A673 (cell line): ENCODE results near the gene NOL3.

Experiments used
- CTCF ChIP-seq: fragments of 300-800, 200-600 bp; sonication (generic); conservative IDR thresholded peaks from 2 replicates; pipeline ENCODE4 v1.5.1; 2017; ENCODE audit warnings: low read depth, mild to moderate bottlenecking, antibody characterized with exemption, low read length, moderate library complexity, mixed read lengths
- EZH2 ChIP-seq: fragments of 200-600 bp; sonication (generic); IDR thresholded peaks from 2 replicates; pipeline ENCODE4 v1.6.1; 2017; ENCODE audit warnings: borderline replicate concordance, low read depth, mild to moderate bottlenecking, mixed read lengths, antibody characterized with exemption, low read length; ENCODE audit not compliant: poor library complexity, severe bottlenecking

- TF ChIP-seq CTCF (no peak), EZH2 (no peak)
Measured at GRCh38 chr16:67223992-67224391, 53.7 kb downstream of the NOL3 start.
